Sigmoid colon (tissue), 7 donors: ENCODE measurements around the gene ABLIM2. TPM values are rescaled to one million over a fixed set of nuclear protein-coding genes. Genes with fewer than 3 reads are reported as not detected.

ENCODE experiments used
- DNase-seq: peaks from one replicate; pipeline ENCODE4 v3.0.0-alpha.2; 2019
- H3K27ac ChIP-seq, 4 donors: fragments of 200-600 bp; sonication (generic); one replicate each; pipeline ENCODE4 v1.5.1; 2016 to 2019; ENCODE audit warnings: mild to moderate bottlenecking in 1 of 4
- H3K27me3 ChIP-seq, 3 donors: fragments of 200-600 bp; sonication (generic); one replicate each; pipeline ENCODE4 v1.5.1; 2019; ENCODE audit warnings: mild to moderate bottlenecking in 1 of 3
- H3K36me3 ChIP-seq, 4 donors: fragments of 200-600 bp; sonication (generic); one replicate each; pipeline ENCODE4 v1.5.1; 2016 to 2019
- H3K4me1 ChIP-seq, 4 donors: fragments of 200-600 bp; sonication (generic); one replicate each; pipeline ENCODE4 v1.5.1; 2017 to 2019
- H3K4me3 ChIP-seq, 4 donors: fragments of 200-600 bp; sonication (generic); one replicate each; pipeline ENCODE4 v1.5.1; 2017 to 2019; ENCODE audit warnings: mild to moderate bottlenecking in 2 of 4, moderate library complexity in 1 of 4
- H3K9me3 ChIP-seq, 4 donors: fragments of 200-600 bp in 3 of 4; sonication (generic) in 3 of 4; one replicate each; pipeline versions ENCODE4 v1.5.1 to v1.6.1; 2013 to 2019
- CTCF ChIP-seq, 4 experiments: fragments of 450-650 bp in 3 of 4; fragments of 200-600 bp in 1 of 4; IDR thresholded peaks; one replicate each; pipeline ENCODE4 v1.5.1; 2016 to 2019; ENCODE audit warnings: antibody characterized with exemption in 4 of 4, mild to moderate bottlenecking in 3 of 4, moderate library complexity in 2 of 4
- EP300 ChIP-seq, 4 donors: sonication (generic); formaldehyde crosslinking; IDR thresholded peaks; one replicate each; pipeline ENCODE4 v1.6.1; 2017; ENCODE audit warnings: antibody characterized with exemption in 4 of 4
- POLR2A ChIP-seq, 2 donors: fragments of 450-650 bp; IDR thresholded peaks; one replicate each; pipeline ENCODE4 v1.6.1; 2016; ENCODE audit warnings: antibody characterized with exemption in 2 of 2, mild to moderate bottlenecking in 2 of 2, moderate library complexity in 2 of 2
- POLR2AphosphoS5 ChIP-seq, 4 donors: sonication (generic); formaldehyde crosslinking; IDR thresholded peaks; one replicate each; pipeline ENCODE4 v1.6.1; 2017; ENCODE audit warnings: antibody characterized with exemption in 4 of 4
- WGBS, 2 donors: extraction: QIAGEN DNeasy Blood & Tissue Kit; methylation state at CpG; one replicate each; pipeline ENCODE4 v1.1.7; 2013; 5-methylcytosine and 5-hydroxymethylcytosine counted together
- intact Hi-C: fragments of 100-400 bp; cut with DNase I; formaldehyde crosslinking; loops from one replicate; pipeline ENCODE4 v1.15.1; 2023
- polyA plus RNA-seq, 3 donors: library from polyadenylated mRNA; stranded (reverse); fragments of 200-250 nt; gene quantifications; one replicate each; pipeline ENCODE4 v1.2.3, GENCODE V29; 2013
- total RNA-seq, 4 donors: library from RNA; depleted of rRNA; stranded (reverse); fragments of >200 nt; gene quantifications; one replicate each; pipeline ENCODE4 v1.1.0, GENCODE V29; 2016
- donor health status: healthy with polysubstance abuse.
- donor health status: Bipolar disorder and iron deficiency.
- donor health status: healthy.

The ABLIM2 gene
- total and polyA plus RNA-seq, 7 donors = 3.1 to 15.0 (median 7.4) TPM

DNA sequence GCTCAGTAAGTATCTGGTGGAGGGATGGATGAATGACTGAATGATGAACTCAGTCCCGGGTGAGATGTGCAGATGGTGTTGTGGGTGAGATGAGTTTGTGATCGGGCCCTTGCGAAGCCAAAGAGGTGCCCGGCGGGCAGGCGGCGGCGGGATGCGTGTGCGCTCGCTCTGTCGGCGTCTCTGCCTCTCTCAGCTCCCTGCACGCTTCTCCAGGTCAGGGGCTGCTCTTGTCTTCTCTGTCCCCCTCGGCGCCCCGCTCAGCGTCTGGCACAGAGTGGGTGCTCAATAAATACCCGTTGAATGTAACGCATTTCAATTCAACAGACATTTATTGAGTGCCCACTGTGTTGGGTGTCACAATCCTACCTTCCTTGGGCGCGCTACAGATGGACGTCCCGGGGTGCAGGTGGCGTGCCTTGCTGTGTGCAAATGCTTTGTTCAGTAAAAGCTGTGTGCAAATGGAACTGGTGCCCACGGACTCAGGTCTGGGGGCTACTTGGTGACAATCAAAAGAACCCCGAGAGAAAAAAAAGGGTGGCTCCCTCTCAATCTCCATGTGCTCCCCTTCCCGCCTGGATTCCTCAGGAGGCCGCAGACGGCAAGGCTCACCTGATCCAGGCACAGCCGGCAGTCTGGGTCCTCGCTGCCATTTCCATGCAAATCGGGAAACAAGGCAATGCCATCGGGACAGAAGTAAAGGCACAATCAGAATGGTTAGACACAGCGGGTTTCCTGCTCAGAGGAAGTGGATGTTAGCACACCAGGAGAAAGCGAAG lies 153.4 kb downstream of the ABLIM2 start:
- H3K4me3 ChIP-seq = no peak overlapping the region
- intact Hi-C loops = no loop called here
- no peak overlapping the region for H3K27ac ChIP-seq
- no peaks in the 10 kb centered on the region for H3K9me3 ChIP-seq
- no peak for TF ChIP-seq POLR2A (IDR thresholded peaks at IDR 0.05)
- TF ChIP-seq POLR2AphosphoS5 (IDR thresholded peaks at IDR 0.05) = no peak
- TF ChIP-seq EP300 (IDR thresholded peaks at IDR 0.05) = no peak
- TF ChIP-seq CTCF (IDR thresholded peaks at IDR 0.05) = no peak
- no peak for DNase-seq
- H3K36me3 ChIP-seq = peaks cover 0 to 8% (median 0%) of the 10 kb centered on the region in 4 donors
- no peaks in the 10 kb centered on the region for H3K27me3 ChIP-seq
- WGBS, 2 donors = 91 to 95% methylated on average over 36 of the region's 36 CpGs
- H3K4me1 ChIP-seq = peaks cover 0 to 3% (median under 1%) of the 10 kb centered on the region in 4 donors

GRCh38 chr4:8004066-8004465 lies 154.5 kb downstream of the ABLIM2 start:
- H3K27ac ChIP-seq = no peak overlapping the region
- peaks cover 0 to 8% (median 0%) of the 10 kb centered on the region in 4 donors for H3K36me3 ChIP-seq
- H3K4me1 ChIP-seq = no peaks in the 10 kb centered on the region
- H3K4me3 ChIP-seq = no peak overlapping the region
- H3K9me3 ChIP-seq = no peaks in the 10 kb centered on the region
- no peak for DNase-seq
- intact Hi-C loops = no loop called here
- WGBS, 2 donors = 72 to 86% methylated on average over 6 of the region's 6 CpGs
- TF ChIP-seq POLR2A (IDR thresholded peaks at IDR 0.05) (no peak), CTCF (IDR thresholded peaks at IDR 0.05) (no peak), EP300 (IDR thresholded peaks at IDR 0.05) (no peak), POLR2AphosphoS5 (IDR thresholded peaks at IDR 0.05) (no peak)
- H3K27me3 ChIP-seq = no peaks in the 10 kb centered on the region

- Histone ChIP-seq H3K9me3 (no peaks in the 10 kb centered on the region), H3K27me3 (no peaks in the 10 kb centered on the region), H3K4me1 (no peaks in the 10 kb centered on the region), H3K27ac (no peak overlapping the region), H3K36me3 (peaks cover 0 to 8% (median 0%) of the 10 kb centered on the region in 4 donors), H3K4me3 (no peak overlapping the region)
- TF ChIP-seq POLR2AphosphoS5 (IDR thresholded peaks at IDR 0.05) = no peak
- TF ChIP-seq CTCF (IDR thresholded peaks at IDR 0.05) = no peak
- TF ChIP-seq EP300 (IDR thresholded peaks at IDR 0.05) = no peak
- no peak for TF ChIP-seq POLR2A (IDR thresholded peaks at IDR 0.05)
- DNase-seq = no peak
- WGBS, 2 donors = 89 to 91% methylated on average over 23 of the region's 23 CpGs
- intact Hi-C loops = no loop called here
Observed at GRCh38 chr4:8002525-8003309, 155.9 kb downstream of the ABLIM2 start.

- TF ChIP-seq POLR2AphosphoS5 (IDR thresholded peaks at IDR 0.05) (no peak), EP300 (IDR thresholded peaks at IDR 0.05) (no peak), CTCF (IDR thresholded peaks at IDR 0.05) (no peak), POLR2A (IDR thresholded peaks at IDR 0.05) (no peak)
- H3K4me3 ChIP-seq = no peak overlapping the region
- H3K27me3 ChIP-seq = no peaks in the 10 kb centered on the region
- no peaks in the 10 kb centered on the region for H3K9me3 ChIP-seq
- 81 to 89% methylated on average over 15 of the region's 15 CpGs for WGBS, 2 donors
- H3K27ac ChIP-seq = no peak overlapping the region
- peaks cover 0 to 8% (median 0%) of the 10 kb centered on the region in 4 donors for H3K36me3 ChIP-seq
- no peak for DNase-seq
- no peaks in the 10 kb centered on the region for H3K4me1 ChIP-seq
- intact Hi-C loops = no loop called here
Observed at GRCh38 chr4:8001564-8002355, 156.9 kb downstream of the ABLIM2 start.
